ENCODE measurements around the gene PUM1.

PUM1 gene

DNA sequence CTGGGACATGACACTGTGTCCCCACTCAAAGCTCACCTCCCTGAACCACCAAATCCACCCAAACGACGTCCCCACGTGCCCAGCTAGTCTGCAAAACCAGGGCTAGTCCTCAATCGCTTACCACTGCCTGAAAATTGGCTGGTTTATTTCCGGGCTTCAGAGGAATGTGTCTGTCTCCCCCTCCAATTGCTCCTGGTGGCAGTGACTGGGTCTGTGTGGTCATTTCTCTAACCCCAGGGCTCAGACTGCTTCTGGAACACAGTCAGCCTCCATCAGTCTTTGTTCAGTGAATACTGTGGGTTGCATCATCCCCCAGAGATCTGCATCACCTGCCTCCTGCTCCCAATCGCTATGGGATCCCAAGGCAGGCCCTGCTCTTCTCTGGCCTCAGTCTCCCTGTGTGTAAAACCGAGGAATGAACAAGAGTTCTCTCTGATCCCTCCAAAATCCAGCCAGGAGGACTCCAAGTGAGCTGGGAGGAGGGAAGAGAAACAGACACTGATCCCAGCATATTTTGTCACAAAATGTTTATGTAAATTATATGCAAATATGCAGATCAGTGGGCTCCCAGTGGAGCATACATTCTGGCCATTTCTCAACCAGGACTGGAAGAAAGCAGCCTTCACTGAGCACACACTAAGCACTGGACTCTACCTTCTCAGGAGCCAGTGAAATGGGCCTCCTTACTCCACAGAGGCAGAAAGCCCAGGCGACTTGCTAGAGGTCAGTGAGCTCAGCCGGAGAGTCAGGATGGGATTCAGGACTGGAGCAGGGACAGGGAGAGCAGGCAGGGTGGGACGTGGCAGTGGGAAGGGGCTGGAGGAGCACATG lies 177.8 kb downstream of the PUM1 start:
- no peak for DNase-seq

DNA sequence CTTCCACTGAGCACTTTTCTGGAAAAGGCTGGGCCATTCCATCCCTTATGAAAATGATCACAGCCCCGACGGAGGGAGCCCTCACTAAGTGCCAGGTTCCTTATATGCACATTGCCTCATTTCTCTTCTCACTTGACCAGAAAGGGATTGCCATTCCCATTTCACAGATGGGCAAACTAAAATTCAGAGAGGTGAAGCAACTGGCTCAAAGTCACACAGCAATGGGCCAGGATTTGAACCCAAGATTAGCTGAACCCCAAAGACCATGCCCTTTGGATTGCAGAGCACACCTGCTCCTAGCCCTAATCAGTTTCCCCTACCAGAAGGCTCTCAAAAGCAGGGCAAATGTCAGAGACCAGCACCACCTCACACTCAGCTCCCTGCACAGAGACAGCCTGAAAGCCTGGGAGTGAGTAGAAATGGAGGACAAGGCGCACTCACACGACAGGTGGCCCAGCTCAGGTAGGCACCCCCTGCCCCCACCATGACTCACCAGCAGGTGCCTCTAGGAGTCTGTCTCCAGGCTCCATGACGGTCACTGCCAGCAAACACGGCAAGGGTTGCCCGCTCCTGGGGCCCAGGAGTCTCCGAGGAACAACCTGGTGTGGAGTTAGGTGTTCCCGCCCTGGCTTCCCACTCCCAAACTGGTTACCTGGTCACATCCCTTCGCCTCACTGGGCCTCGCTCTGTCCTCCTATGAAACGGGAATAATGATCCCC lies 178.6 kb downstream of the PUM1 start:
- DNase-seq: no peak

- DNase-seq: no peak
These were observed 179.7 kb downstream of the PUM1 start for GRCh38 chr1:30885570-30886522.

GRCh38 chr1:30884723-30885122 lies 180.8 kb downstream of the PUM1 start:
- no peak for DNase-seq

DNA sequence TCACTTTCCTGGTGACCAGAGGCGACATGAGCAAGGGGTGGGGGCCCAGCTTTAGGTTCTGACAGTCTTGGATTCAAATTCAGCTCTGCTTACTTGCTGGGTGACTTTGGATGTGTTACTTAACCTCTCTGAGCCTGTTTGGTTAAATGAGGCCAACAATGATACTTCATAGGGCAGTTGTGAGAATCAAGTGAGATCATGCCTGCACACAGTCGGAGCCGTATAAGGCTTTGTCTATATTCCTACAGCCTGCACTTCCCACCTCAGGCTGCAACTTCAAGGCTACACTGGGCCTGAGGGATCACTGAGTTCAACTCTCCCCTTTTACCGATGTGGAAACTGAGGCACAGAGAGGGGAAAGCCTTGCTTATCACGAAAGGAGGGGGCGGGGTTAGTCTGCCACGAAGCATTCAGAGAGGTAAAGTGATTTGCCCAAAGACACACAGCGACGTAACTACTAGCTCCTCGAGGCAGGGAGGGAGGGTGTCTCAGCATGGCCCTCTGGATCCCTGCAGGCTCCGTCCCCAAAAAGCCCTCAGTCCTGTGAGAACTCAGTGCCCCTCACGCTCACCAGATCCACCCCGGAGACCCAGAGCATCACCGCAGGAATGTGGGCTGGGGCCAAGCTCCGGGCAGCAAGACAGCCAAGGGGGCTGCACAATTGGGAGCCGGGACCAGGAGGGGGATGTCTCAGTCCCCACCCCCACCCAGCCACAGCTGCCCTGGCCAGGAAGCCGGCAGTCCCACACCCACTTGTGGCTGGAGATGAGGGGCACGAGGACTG lies 181.9 kb downstream of the PUM1 start:
- DNase-seq: no peak

GRCh38 chr1:30882678-30883388 lies 182.7 kb downstream of the PUM1 start:
- no peak for DNase-seq
